ENCODE data around the gene CWC22. TPM values are rescaled to one million over a fixed set of nuclear protein-coding genes. Genes with fewer than 3 reads are reported as not detected.

CWC22 gene
- total and polyA plus RNA-seq, 2 of the 13 experiments (the other 11 are each of a cell fraction or from before 2014, with no cell fraction given), result 5.7 to 29.2 TPM

DNA sequence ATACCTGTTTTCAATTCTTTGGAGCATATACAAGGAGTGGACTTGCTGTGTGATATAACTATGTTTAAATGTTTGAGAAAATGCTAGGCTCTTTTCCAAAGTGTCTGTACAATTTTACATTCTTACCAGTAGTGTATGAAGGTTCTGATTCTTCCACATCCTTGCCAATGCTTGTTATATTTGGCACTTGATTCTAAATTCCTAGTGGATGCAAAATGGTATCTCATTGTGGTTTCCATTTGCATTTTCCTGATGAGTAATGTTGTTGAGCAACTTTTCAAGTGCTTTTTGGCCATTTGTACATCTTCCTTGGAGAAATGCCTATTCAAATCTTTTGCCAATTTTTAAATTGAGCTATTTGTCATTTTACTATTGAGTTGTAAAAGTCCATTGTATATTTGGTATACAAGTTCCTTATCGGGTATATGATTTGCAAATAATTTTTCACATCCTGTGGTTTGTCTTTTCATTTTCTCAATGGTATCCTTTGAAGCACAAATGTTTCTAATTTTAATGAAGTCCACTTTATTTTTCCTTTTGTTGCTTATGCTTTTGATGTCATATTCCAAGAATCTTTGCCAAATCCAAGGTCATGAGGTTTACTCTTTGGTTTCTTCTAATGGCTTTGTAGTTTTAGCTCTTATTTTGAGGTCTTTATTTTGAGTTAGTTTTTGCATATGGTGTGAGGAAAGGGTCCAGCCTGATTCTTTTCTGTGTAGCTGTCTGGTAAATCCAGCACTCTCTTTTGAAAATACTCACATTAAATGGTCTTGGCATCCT lies 33.2 kb upstream of the CWC22 start (continued):
- TF ChIP-seq, protein P1, sequence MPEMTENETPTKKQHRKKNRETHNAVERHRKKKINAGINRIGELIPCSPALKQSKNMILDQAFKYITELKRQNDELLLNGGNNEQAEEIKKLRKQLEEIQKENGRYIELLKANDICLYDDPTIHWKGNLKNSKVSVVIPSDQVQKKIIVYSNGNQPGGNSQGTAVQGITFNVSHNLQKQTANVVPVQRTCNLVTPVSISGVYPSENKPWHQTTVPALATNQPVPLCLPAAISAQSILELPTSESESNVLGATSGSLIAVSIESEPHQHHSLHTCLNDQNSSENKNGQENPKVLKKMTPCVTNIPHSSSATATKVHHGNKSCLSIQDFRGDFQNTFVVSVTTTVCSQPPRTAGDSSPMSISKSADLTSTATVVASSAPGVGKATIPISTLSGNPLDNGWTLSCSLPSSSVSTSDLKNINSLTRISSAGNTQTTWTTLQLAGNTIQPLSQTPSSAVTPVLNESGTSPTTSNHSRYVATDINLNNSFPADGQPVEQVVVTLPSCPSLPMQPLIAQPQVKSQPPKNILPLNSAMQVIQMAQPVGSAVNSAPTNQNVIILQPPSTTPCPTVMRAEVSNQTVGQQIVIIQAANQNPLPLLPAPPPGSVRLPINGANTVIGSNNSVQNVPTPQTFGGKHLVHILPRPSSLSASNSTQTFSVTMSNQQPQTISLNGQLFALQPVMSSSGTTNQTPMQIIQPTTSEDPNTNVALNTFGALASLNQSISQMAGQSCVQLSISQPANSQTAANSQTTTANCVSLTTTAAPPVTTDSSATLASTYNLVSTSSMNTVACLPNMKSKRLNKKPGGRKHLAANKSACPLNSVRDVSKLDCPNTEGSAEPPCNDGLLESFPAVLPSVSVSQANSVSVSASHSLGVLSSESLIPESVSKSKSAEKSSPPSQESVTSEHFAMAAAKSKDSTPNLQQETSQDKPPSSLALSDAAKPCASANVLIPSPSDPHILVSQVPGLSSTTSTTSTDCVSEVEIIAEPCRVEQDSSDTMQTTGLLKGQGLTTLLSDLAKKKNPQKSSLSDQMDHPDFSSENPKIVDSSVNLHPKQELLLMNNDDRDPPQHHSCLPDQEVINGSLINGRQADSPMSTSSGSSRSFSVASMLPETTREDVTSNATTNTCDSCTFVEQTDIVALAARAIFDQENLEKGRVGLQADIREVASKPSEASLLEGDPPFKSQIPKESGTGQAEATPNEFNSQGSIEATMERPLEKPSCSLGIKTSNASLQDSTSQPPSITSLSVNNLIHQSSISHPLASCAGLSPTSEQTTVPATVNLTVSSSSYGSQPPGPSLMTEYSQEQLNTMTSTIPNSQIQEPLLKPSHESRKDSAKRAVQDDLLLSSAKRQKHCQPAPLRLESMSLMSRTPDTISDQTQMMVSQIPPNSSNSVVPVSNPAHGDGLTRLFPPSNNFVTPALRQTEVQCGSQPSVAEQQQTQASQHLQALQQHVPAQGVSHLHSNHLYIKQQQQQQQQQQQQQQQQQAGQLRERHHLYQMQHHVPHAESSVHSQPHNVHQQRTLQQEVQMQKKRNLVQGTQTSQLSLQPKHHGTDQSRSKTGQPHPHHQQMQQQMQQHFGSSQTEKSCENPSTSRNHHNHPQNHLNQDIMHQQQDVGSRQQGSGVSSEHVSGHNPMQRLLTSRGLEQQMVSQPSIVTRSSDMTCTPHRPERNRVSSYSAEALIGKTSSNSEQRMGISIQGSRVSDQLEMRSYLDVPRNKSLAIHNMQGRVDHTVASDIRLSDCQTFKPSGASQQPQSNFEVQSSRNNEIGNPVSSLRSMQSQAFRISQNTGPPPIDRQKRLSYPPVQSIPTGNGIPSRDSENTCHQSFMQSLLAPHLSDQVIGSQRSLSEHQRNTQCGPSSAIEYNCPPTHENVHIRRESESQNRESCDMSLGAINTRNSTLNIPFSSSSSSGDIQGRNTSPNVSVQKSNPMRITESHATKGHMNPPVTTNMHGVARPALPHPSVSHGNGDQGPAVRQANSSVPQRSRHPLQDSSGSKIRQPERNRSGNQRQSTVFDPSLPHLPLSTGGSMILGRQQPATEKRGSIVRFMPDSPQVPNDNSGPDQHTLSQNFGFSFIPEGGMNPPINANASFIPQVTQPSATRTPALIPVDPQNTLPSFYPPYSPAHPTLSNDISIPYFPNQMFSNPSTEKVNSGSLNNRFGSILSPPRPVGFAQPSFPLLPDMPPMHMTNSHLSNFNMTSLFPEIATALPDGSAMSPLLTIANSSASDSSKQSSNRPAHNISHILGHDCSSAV (CRISPR knock-in tag; IDR thresholded peaks at IDR 0.05; ENCODE audit: borderline replicate concordance), result no peak
- TF ChIP-seq ZNF704 (CRISPR knock-in tag; IDR thresholded peaks at IDR 0.05; ENCODE audit: borderline replicate concordance) (no peak), IRF2 (CRISPR knock-in tag; IDR thresholded peaks at IDR 0.05) (no peak), ELF1 (CRISPR knock-in tag; IDR thresholded peaks at IDR 0.05) (no peak), SP1 (IDR thresholded peaks at IDR 0.05) (no peak), SP1 (CRISPR knock-in tag; IDR thresholded peaks at IDR 0.05) (no peak), SIX1 (CRISPR knock-in tag; IDR thresholded peaks at IDR 0.05; ENCODE audit: borderline replicate concordance) (no peak), TRIM24 (CRISPR knock-in tag; IDR thresholded peaks at IDR 0.05) (no peak)
